ENCODE results near the gene MANEAL.

DNA sequence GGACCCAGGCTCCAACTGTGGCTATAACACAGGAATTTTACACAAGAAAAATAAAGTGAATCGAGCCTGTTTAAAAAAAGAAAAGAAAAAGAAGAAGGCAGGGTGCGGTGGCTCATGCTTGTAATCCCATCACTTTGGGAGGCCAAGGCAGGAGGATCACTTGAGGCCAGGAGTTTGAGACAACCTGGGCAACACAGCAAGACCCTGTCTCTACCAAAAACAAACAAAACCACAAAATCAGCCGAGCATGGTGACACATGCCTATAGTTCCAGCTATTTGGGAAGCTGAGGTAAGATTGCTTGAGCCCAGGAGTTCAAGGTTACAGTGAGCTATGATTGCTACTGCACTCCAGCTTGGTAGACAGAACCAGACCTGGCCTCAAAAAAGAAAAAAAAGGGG, 48.0 kb downstream of the MANEAL start:
- TF ChIP-seq, protein P1, sequence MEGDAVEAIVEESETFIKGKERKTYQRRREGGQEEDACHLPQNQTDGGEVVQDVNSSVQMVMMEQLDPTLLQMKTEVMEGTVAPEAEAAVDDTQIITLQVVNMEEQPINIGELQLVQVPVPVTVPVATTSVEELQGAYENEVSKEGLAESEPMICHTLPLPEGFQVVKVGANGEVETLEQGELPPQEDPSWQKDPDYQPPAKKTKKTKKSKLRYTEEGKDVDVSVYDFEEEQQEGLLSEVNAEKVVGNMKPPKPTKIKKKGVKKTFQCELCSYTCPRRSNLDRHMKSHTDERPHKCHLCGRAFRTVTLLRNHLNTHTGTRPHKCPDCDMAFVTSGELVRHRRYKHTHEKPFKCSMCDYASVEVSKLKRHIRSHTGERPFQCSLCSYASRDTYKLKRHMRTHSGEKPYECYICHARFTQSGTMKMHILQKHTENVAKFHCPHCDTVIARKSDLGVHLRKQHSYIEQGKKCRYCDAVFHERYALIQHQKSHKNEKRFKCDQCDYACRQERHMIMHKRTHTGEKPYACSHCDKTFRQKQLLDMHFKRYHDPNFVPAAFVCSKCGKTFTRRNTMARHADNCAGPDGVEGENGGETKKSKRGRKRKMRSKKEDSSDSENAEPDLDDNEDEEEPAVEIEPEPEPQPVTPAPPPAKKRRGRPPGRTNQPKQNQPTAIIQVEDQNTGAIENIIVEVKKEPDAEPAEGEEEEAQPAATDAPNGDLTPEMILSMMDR (conservative IDR thresholded peaks at IDR 0.05; ENCODE audit: low read length) = no peak
- TF ChIP-seq EZH2phosphoT487 (IDR thresholded peaks at IDR 0.05; ENCODE audit: borderline replicate concordance, low read depth, low read length) = no peak
